ENCODE measurements around the gene EHD1.

EHD1 gene

GRCh38 chr11:64888729-64889511, 10.5 kb upstream of the EHD1 start:
- no peak for DNase-seq

- no peak for DNase-seq
These were observed 9.9 kb upstream of the EHD1 start for GRCh38 chr11:64888406-64888728.

- no peak for DNase-seq
These were observed 9.5 kb upstream of the EHD1 start for GRCh38 chr11:64887757-64888405.

- no peak for DNase-seq
These were observed 8.9 kb upstream of the EHD1 start for GRCh38 chr11:64887234-64887756.

DNA sequence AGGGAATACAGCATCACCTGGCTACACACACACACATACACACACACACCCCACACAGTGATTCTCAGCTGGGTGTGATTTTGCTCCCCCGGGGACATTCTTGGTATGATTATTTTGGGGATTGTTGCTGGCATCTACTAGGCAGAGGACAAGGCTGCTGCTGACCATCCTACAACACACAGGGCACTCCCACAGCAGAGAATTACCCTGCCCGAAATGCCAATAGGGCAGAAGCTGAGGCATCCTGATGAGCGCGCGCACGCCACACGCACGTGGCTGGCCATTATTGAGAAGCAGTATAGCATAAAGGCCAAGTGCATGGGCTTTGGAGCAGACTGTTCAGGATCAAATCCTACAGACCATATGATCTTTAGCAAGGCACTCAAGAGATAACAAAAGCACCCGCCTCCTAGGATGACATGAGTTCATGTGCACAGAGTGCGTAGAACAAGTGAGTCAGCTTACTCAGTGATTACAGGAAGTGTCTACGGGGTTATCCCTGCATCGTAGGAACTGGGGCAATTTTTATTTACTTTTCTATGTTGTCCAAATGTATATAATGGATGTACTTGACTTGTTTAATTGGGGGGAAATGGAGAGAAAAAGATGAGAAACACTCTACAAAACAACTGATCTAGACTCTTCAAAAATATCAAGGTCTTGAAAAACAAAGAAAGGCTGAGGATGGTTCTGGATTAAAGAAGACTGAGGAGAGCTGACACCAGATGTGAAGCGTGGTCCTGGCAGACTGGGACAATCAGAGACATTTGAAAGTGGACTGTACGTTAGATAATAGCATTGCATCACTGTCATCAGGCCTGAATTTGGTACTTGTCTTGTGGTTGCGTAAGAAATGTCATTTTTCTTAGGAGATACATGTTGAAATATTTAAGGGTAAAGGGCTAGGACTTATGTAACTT, 7.2 kb upstream of the EHD1 start:
- no peak for DNase-seq

GRCh38 chr11:64884019-64884418, 5.6 kb upstream of the EHD1 start:
- no peak for DNase-seq

- no peak for DNase-seq
These were observed 5.2 kb upstream of the EHD1 start for GRCh38 chr11:64883575-64883974.

GRCh38 chr11:64882243-64882642, 3.8 kb upstream of the EHD1 start:
- no peak for DNase-seq

DNA sequence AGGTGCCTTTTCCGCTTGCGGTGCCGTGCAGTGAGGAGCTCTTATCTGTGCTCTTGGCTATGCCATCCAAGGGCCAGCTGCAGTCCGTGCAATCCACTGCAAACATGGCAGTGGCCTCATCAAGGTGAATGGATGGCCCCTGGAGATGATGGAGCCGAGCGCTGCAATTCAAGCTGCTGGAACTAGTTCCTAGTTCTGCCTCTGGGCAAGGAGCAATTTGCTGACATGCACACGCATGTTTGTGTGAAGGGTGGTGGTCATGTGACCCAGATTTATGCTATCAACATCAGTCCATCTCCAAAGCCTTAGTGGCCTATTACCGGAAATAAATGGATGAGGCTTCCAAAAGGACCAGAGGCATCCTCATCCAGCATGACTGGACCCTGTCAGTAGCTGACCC, 3.1 kb upstream of the EHD1 start:
- no peak for DNase-seq

GRCh38 chr11:64880240-64881001, 2.0 kb upstream of the EHD1 start:
- no peak for DNase-seq

- no peak for DNase-seq
These were observed 951 bp upstream of the EHD1 start for GRCh38 chr11:64879244-64879900.

- no peak for DNase-seq
These were observed 263 bp downstream of the EHD1 start for GRCh38 chr11:64878223-64878493.

DNA sequence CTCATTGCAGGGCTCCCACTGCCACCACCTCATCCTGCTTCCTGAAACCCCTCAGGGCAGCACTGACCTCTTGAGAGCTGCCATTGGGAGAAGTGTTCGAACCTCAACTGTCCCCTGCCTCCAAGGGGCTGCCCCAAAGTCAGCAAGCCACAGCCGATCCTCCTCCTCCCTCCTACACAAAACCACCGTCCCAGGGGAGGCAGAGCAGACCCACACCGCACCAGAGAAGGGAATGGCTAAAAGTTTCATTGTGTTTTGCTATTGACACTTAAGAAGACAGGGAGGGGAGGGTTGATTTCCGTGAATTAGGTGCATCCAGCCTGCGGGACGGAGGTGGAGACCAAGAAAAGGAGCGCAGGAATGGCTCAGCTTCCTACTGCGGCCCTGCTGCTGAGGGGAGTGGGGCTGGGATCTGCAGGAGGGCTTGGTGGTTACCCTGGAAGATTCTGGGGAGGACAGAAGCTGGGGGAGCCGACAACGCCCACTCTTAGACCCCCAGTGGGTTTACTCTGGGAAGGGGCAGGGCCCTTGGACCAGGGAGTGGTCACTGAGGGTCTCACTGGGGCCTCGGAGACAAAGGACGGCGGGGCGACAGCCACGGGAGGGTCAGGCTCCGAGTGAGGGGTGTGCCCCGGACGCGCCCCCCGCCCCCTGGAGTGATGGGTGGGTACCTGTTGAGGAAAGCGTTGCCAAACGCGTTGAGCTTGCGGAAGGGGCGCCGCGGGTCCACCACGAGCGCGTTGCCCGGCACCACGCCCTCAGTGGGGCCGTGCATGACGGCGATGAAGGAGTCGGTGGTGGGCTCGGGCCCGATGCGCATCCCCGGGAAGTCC, 815 bp downstream of the EHD1 start:
- DNase-seq = no peak

- DNase-seq = no peak
These were observed 1.5 kb downstream of the EHD1 start for GRCh38 chr11:64876835-64877341.

- no peak for DNase-seq
These were observed 2.1 kb downstream of the EHD1 start for GRCh38 chr11:64876229-64876750.

DNA sequence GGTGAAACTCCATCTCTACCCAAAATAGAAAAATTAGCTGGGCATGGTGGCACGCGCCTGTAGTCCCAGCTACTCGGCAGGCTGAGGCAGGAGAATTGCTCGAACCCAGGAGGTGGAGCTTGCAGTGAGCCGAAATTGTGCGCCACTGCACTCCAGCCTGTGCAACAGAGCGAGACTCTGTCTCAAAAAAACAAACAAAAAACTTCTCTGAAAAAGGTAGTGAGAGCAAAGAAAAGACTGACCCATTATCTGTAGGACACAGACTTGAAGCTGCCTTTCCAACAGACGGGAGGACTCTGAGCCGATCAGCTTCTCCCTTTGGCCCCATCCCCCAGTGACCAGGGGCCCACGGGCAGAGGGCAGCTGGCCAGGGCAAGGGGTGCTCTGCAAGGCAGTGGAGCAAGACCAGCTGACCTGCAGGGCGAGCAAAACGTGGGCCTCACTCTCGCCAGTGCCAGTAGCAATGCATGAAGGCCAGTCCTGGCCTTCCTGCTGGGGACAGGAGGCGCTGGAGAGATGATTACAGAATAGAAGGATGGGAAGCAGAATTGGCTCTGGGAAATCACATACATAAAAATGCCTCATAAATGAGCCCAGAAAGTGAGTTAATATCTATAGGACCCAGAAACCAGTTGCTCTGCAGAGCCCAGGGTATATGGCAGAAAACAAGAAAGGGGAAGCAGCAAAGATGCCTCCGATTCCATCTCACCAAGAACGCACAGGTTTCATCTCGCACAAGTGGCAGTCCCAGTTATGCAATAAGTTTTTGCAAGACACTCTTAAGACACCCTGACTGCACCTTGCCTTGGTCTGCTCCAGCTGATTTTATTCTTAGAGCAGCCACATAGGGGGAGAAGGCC, 2.8 kb downstream of the EHD1 start:
- no peak for DNase-seq

- DNase-seq = no peak
These were observed 3.8 kb downstream of the EHD1 start for GRCh38 chr11:64874308-64875240.

DNA sequence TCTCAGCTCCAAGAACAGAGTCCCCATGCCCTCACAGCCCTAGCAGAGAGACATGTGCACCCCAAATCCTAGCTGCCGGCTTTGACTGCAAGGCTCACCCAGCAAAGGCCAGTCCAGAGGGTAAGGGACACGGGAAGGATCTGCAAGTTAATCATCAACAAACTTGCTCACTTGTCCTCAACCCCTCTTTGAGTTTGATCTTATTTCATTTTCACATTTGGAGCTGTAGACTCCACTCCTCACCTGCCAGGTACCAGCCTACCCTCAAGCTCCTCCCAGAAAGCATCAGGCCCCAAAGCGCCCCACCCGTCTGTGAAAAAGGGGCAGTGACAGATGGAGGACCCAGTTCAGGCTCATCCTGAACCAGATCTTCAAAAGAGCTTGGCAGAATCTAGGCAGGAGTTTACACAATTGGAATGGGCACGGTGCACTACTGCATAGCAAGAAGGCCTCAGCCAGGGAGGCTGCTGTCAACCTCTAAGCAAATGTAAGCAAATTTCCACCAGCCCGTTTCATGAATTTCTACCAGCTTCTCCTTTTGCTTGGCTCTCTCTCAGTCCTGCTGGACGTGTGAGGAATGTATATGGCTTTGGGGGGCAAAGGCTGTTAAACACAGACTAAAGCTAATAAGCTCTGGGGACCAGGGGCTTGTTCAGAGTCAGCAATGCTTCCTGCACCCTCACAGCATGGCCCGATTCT, 5.5 kb downstream of the EHD1 start:
- DNase-seq = no peak

Measured in DMS 273 treated with DMSO at 0.1 percent for 48 hours (cell line).